HG03378 (cell line): ENCODE measurements around the gene AP2B1.
"Not testable (repeated sequence)": the region's sequence is repeated elsewhere in the genome, so short reads cannot be mapped to it uniquely, and the experiment has no call there.

ENCODE experiments used
- ATAC-seq: cut with Tn5 transposase; IDR thresholded peaks from one replicate; pipeline ENCODE4 v1.9.1; 2021; ENCODE audit warnings: mild to moderate bottlenecking, moderate library complexity; ENCODE audit not compliant: unreplicated experiment

The AP2B1 gene

GRCh38 chr17:35587074-35587961 is at the start of gene AP2B1:
Gene AP2B1 (plus strand): TSS chr17:35587322. CDS start chr17:35594031, 6,709 bp downstream.
- ATAC-seq, result peak; percentile 66

- ATAC-seq, result no peak
Measured at GRCh38 chr17:35537601-35538141, 49.5 kb upstream of the AP2B1 start, which contains the start of gene SLFN12L. Gene SLFN12L (minus strand): TSS chr17:35537678. CDS start chr17:35522364, 15,314 bp downstream.

GRCh38 chr17:35539659-35540026 is 47.5 kb upstream of the AP2B1 start:
- no peak for ATAC-seq

GRCh38 chr17:35540589-35541404 is 46.3 kb upstream of the AP2B1 start:
- no peak for ATAC-seq

GRCh38 chr17:35541434-35541833 is 45.7 kb upstream of the AP2B1 start:
- no peak for ATAC-seq

- no peak for ATAC-seq
Measured at GRCh38 chr17:35542990-35543389, 44.1 kb upstream of the AP2B1 start.

- no peak for ATAC-seq
Measured at GRCh38 chr17:35543856-35544255, 43.3 kb upstream of the AP2B1 start.

GRCh38 chr17:35545150-35545549 is 42.0 kb upstream of the AP2B1 start:
- no peak for ATAC-seq

GRCh38 chr17:35546487-35546886 is 40.6 kb upstream of the AP2B1 start:
- no peak for ATAC-seq

GRCh38 chr17:35548208-35548810 is 38.8 kb upstream of the AP2B1 start:
- ATAC-seq, result no peak

- no peak for ATAC-seq
Measured at GRCh38 chr17:35548978-35549377, 38.1 kb upstream of the AP2B1 start.

- no peak for ATAC-seq
Measured at GRCh38 chr17:35553310-35553709, 33.8 kb upstream of the AP2B1 start.

- no peak for ATAC-seq
Measured at GRCh38 chr17:35554668-35555067, 32.5 kb upstream of the AP2B1 start.

- ATAC-seq, result no peak
Measured at GRCh38 chr17:35555691-35556090, 31.4 kb upstream of the AP2B1 start.

GRCh38 chr17:35557353-35557752 is 29.8 kb upstream of the AP2B1 start:
- no peak for ATAC-seq

GRCh38 chr17:35559495-35560210 is 27.5 kb upstream of the AP2B1 start:
- no peak for ATAC-seq

GRCh38 chr17:35560703-35561102 is 26.4 kb upstream of the AP2B1 start, which contains the start of gene SLFN14:
Gene SLFN14 (minus strand): TSS chr17:35560819. CDS start chr17:35558062, 2,757 bp downstream.
- ATAC-seq, result no peak

GRCh38 chr17:35563181-35563580 is 23.9 kb upstream of the AP2B1 start:
- ATAC-seq, result not testable (repeated sequence)

GRCh38 chr17:35566968-35567367 is 20.2 kb upstream of the AP2B1 start:
- no peak for ATAC-seq

- peak; percentile 14 for ATAC-seq
Measured at GRCh38 chr17:35568561-35568960, 18.6 kb upstream of the AP2B1 start.
